Measurements from ENCODE around the gene POLG2. TPM values are rescaled to one million over a fixed set of nuclear protein-coding genes. Genes with fewer than 3 reads are reported as not detected.

Gene POLG2
- total RNA-seq, 2 experiments from 2014 or later, result 22.9 to 51.1 TPM

DNA sequence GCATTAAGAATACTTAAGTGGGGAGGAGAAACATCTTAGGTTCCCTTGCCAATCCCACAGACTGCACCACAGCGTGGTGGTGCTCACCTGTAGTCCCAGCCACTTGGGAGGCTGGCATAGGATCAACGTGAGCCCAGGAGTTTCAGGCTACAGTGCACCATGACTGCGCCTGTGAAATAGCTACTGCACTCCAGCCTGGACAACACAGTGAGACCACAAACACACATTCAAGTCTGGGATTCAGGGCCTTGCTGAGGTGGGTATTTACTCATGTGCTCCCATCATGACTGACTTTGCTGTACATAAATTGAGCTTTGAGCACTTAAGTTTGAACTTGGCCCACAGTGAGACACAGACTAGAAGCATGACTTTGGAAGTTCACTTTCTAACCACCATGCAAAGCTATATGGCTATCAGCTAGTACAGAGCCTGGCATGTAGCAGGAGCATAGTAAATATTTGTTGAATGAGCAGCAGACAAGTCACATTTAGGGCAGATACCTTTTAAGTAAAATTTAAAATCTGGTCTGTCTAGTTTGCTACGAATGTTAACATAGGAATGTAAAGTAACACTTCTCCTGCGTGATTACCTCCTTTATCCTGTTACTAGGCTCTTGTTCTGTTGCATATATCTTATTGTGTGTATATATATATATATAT is 43.4 kb upstream of the POLG2 start:
- H3K79me2 ChIP-seq (ENCODE audit: insufficient read depth, low read depth, low read length), result no peaks in the 10 kb centered on the region
- H4K20me1 ChIP-seq (ENCODE audit: insufficient read depth, low read length), result no peaks in the 10 kb centered on the region
- H3K36me3 ChIP-seq (ENCODE audit: insufficient read depth, low read length), result peaks cover 83% of the 10 kb centered on the region
- H3K4me2 ChIP-seq (ENCODE audit: low read length), result no peak overlapping the region
- no peaks in the 10 kb centered on the region for H3K9me2 ChIP-seq (ENCODE audit: insufficient read depth, low read length)
- intact Hi-C loops (cut with micrococcal nuclease; ENCODE audit: unreplicated experiment), result no loop called here
- BruUV-seq (replicated peaks), result no TSS peak
- H3K9me3 ChIP-seq (ENCODE audit: low read length), result no peaks in the 10 kb centered on the region
- H3K27ac ChIP-seq (ENCODE audit: low read depth, low read length, poor library complexity, severe bottlenecking), result no peak overlapping the region
- H3K4me3 ChIP-seq (ENCODE audit: low read depth, low read length, poor library complexity, severe bottlenecking), result no peak overlapping the region
- no peaks in the 10 kb centered on the region for H3K4me1 ChIP-seq (ENCODE audit: insufficient read depth, low read length, poor library complexity, severe bottlenecking)
- ChIA-PET POLR2A (interaction anchor here (0.8 kb wide), 1 partner anchor 35 kb away, joined by 3 read pairs; no protein-coding TSS in a partner anchor), CTCF (ENCODE audit: unreplicated experiment) (no interaction called here)
- no peak for TF ChIP-seq EZH2phosphoT487 (IDR thresholded peaks at IDR 0.05; ENCODE audit: borderline replicate concordance, low read depth, low read length)
- TF ChIP-seq, protein P1, sequence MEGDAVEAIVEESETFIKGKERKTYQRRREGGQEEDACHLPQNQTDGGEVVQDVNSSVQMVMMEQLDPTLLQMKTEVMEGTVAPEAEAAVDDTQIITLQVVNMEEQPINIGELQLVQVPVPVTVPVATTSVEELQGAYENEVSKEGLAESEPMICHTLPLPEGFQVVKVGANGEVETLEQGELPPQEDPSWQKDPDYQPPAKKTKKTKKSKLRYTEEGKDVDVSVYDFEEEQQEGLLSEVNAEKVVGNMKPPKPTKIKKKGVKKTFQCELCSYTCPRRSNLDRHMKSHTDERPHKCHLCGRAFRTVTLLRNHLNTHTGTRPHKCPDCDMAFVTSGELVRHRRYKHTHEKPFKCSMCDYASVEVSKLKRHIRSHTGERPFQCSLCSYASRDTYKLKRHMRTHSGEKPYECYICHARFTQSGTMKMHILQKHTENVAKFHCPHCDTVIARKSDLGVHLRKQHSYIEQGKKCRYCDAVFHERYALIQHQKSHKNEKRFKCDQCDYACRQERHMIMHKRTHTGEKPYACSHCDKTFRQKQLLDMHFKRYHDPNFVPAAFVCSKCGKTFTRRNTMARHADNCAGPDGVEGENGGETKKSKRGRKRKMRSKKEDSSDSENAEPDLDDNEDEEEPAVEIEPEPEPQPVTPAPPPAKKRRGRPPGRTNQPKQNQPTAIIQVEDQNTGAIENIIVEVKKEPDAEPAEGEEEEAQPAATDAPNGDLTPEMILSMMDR (conservative IDR thresholded peaks at IDR 0.05; ENCODE audit: low read length), result no peak
- no peak overlapping the region for H2AFZ ChIP-seq (ENCODE audit: low read length)
- DNase-seq (ENCODE audit: low spot score), result no peak

DNA sequence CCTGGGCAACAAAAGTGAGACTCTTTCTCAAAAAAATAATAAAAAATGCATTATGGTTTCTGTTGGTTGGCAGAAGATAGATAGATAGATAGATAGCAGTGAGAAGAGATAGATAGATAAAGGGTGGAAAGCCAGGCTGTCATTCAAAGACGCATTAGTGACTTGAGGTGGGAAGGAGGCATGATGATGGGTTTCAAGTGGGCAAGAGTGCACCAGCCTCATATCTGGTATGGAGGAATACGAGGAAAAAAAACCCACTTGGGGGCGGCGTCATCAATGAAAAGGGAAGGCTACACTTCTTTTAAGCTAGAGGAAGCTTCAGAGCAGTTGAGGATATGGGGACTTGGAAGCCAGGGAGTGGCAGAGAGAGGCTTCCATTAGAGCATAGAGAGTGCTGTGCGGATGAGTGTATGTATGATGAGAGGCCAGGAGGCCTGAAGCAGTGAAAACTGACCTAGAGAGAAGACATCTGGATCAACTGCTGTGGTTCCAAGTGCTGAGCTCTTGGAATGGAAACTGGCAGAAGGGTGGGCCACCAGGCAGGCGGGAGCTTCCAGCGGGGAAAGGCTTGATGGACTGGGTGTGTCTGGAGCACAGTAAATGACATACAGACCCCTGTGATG is 41.8 kb upstream of the POLG2 start:
- no peak for DNase-seq (ENCODE audit: low spot score)
- Histone ChIP-seq H4K20me1 (ENCODE audit: insufficient read depth, low read length) (no peaks in the 10 kb centered on the region), H3K4me3 (ENCODE audit: low read depth, low read length, poor library complexity, severe bottlenecking) (no peak overlapping the region), H3K4me1 (ENCODE audit: insufficient read depth, low read length, poor library complexity, severe bottlenecking) (no peaks in the 10 kb centered on the region), H3K27ac (ENCODE audit: low read depth, low read length, poor library complexity, severe bottlenecking) (no peak overlapping the region), H3K36me3 (ENCODE audit: insufficient read depth, low read length) (peaks cover 84% of the 10 kb centered on the region), H3K79me2 (ENCODE audit: insufficient read depth, low read depth, low read length) (no peaks in the 10 kb centered on the region), H2AFZ (ENCODE audit: low read length) (no peak overlapping the region), H3K9me3 (ENCODE audit: low read length) (no peaks in the 10 kb centered on the region), H3K9me2 (ENCODE audit: insufficient read depth, low read length) (no peaks in the 10 kb centered on the region), H3K4me2 (ENCODE audit: low read length) (no peak overlapping the region)
- ChIA-PET POLR2A (interaction anchor here (1.0 kb wide), 1 partner anchor 23 kb away, joined by 3 read pairs; no protein-coding TSS in a partner anchor), CTCF (ENCODE audit: unreplicated experiment) (no interaction called here)
- intact Hi-C loops (cut with micrococcal nuclease; ENCODE audit: unreplicated experiment), result loop anchor here (5.0 kb wide), 1 partner anchor 109 kb away; no protein-coding TSS in a partner anchor
- BruUV-seq (replicated peaks), result no TSS peak
- TF ChIP-seq, protein P1 (conservative IDR thresholded peaks at IDR 0.05; ENCODE audit: low read length), result no peak
- no peak for TF ChIP-seq EZH2phosphoT487 (IDR thresholded peaks at IDR 0.05; ENCODE audit: borderline replicate concordance, low read depth, low read length)

- no peak overlapping the region for H2AFZ ChIP-seq (ENCODE audit: low read length)
- H3K27ac ChIP-seq (ENCODE audit: low read depth, low read length, poor library complexity, severe bottlenecking), result no peak overlapping the region
- H3K9me3 ChIP-seq (ENCODE audit: low read length), result no peaks in the 10 kb centered on the region
- intact Hi-C loops (cut with micrococcal nuclease; ENCODE audit: unreplicated experiment), result loop anchor here (5.0 kb wide), 1 partner anchor 110 kb away; no protein-coding TSS in a partner anchor
- TF ChIP-seq, protein P1 (conservative IDR thresholded peaks at IDR 0.05; ENCODE audit: low read length), result no peak
- no peak for TF ChIP-seq EZH2phosphoT487 (IDR thresholded peaks at IDR 0.05; ENCODE audit: borderline replicate concordance, low read depth, low read length)
- H3K36me3 ChIP-seq (ENCODE audit: insufficient read depth, low read length), result peaks cover 90% of the 10 kb centered on the region
- no peak overlapping the region for H3K4me3 ChIP-seq (ENCODE audit: low read depth, low read length, poor library complexity, severe bottlenecking)
- H3K79me2 ChIP-seq (ENCODE audit: insufficient read depth, low read depth, low read length), result no peaks in the 10 kb centered on the region
- CTCF ChIA-PET (ENCODE audit: unreplicated experiment), result no interaction called here
- H3K4me2 ChIP-seq (ENCODE audit: low read length), result no peak overlapping the region
- H3K9me2 ChIP-seq (ENCODE audit: insufficient read depth, low read length), result no peaks in the 10 kb centered on the region
- H3K4me1 ChIP-seq (ENCODE audit: insufficient read depth, low read length, poor library complexity, severe bottlenecking), result no peaks in the 10 kb centered on the region
- H4K20me1 ChIP-seq (ENCODE audit: insufficient read depth, low read length), result no peaks in the 10 kb centered on the region
- no peak for DNase-seq (ENCODE audit: low spot score)
- BruUV-seq (replicated peaks), result no TSS peak
- POLR2A ChIA-PET, result interaction anchor here (0.6 kb wide), 1 partner anchor 46 kb away, joined by 5 read pairs; no protein-coding TSS in a partner anchor
Measured at GRCh38 chr17:64537488-64537887, 40.6 kb upstream of the POLG2 start.

Measured in OCI-LY7 (cell line).